ENCODE measurements around the gene ITGAE.

GRCh38 chr17:3666516-3666915, 134.5 kb downstream of the ITGAE start:
- TF ChIP-seq POLR2A (IDR thresholded peaks at IDR 0.05) (no peak), CTCF (IDR thresholded peaks at IDR 0.05) (no peak)
